HG02623 (cell line): ENCODE results near the gene PARP15.
"Not testable (repeated sequence)": the region's sequence is repeated elsewhere in the genome, so short reads cannot be mapped to it uniquely, and the experiment has no call there.

ENCODE experiments used
- ATAC-seq: cut with Tn5 transposase; IDR thresholded peaks from one replicate; pipeline ENCODE4 v1.9.1; 2021; ENCODE audit warnings: moderate library complexity; ENCODE audit not compliant: unreplicated experiment

PARP15 gene

GRCh38 chr3:122661633-122662032 is 84.2 kb downstream of the PARP15 start:
- no peak for ATAC-seq

- ATAC-seq, result no peak
Measured at GRCh38 chr3:122662505-122662904, 85.1 kb downstream of the PARP15 start.

- no peak for ATAC-seq
Measured at GRCh38 chr3:122665226-122665786, 87.9 kb downstream of the PARP15 start.

- no peak for ATAC-seq
Measured at GRCh38 chr3:122665881-122666280, 88.4 kb downstream of the PARP15 start.

GRCh38 chr3:122668930-122669730 is 91.7 kb downstream of the PARP15 start:
- ATAC-seq, result no peak

- ATAC-seq, result no peak
Measured at GRCh38 chr3:122671553-122671952, 94.1 kb downstream of the PARP15 start.

- ATAC-seq, result no peak
Measured at GRCh38 chr3:122674339-122674738, 96.9 kb downstream of the PARP15 start.

GRCh38 chr3:122676759-122677158 is 99.3 kb downstream of the PARP15 start:
- ATAC-seq, result no peak

- no peak for ATAC-seq
Measured at GRCh38 chr3:122677216-122677615, 99.8 kb downstream of the PARP15 start.

GRCh38 chr3:122678506-122678905 is 101.1 kb downstream of the PARP15 start:
- ATAC-seq, result no peak

GRCh38 chr3:122679085-122679881 is 101.8 kb downstream of the PARP15 start:
- peak; percentile 28 for ATAC-seq

- ATAC-seq, result no peak
Measured at GRCh38 chr3:122679882-122680474, 102.5 kb downstream of the PARP15 start.

- peak; percentile 36 for ATAC-seq
Measured at GRCh38 chr3:122680475-122681283, 103.2 kb downstream of the PARP15 start, which contains the start of gene PARP14. PARP14 (plus strand) TSS chr3:122680839; CDS start chr3:122680884, 45 bp downstream.

- ATAC-seq, result no peak
Measured at GRCh38 chr3:122681284-122681973, 104.0 kb downstream of the PARP15 start.

GRCh38 chr3:122681974-122682409 is 104.5 kb downstream of the PARP15 start:
- no peak for ATAC-seq

GRCh38 chr3:122682778-122683411 is 105.4 kb downstream of the PARP15 start:
- ATAC-seq, result not testable (repeated sequence)

GRCh38 chr3:122687298-122687697 is 109.8 kb downstream of the PARP15 start:
- ATAC-seq, result no peak
